HepG2 (cell line): Measurements from ENCODE around the gene PITPNM2. TPM values are rescaled to one million over a fixed set of nuclear protein-coding genes. Genes with fewer than 3 reads are reported as not detected.

Experiments
- CREM ChIP-seq, 2 experiments: sonication (generic) in 1 of 2; formaldehyde crosslinking in 1 of 2; IDR thresholded peaks; 2 replicates each; pipeline versions ENCODE4 v1.4.0 to v1.6.1; 2016 to 2020; ENCODE audit warnings: antibody characterized with exemption in 1 of 2, mild to moderate bottlenecking in 1 of 2, missing genetic modification reagents in 1 of 2
- GZF1 ChIP-seq: sonication (generic); formaldehyde crosslinking; IDR thresholded peaks from 2 replicates; pipeline ENCODE4 v1.5.1; 2020; ENCODE audit warnings: mild to moderate bottlenecking, missing genetic modification reagents
- NFE2L2 ChIP-seq: fragments of 150-350 bp; IDR thresholded peaks from 2 replicates; pipeline ENCODE4 v1.6.1; 2014; ENCODE audit warnings: low read length
- RAD21 ChIP-seq: fragments of 450-650 bp; formaldehyde crosslinking; IDR thresholded peaks from 2 replicates; pipeline ENCODE4 v1.5.0; 2020; ENCODE audit warnings: mild to moderate bottlenecking
- REPIN1 ChIP-seq: sonication (generic); formaldehyde crosslinking; IDR thresholded peaks from 2 replicates; pipeline ENCODE4 v1.8.0; 2022; ENCODE audit warnings: missing genetic modification reagents, low read depth, mild to moderate bottlenecking, borderline replicate concordance
- RFX1 ChIP-seq: fragments of 450-650 bp; IDR thresholded peaks from 2 replicates; pipeline ENCODE4 v1.6.1; 2017
- SOX6 ChIP-seq, 2 experiments: fragments of 450-650 bp in 1 of 2; sonication (generic) in 1 of 2; formaldehyde crosslinking in 1 of 2; IDR thresholded peaks; 2 replicates each; pipeline versions ENCODE4 v1.4.0 to v1.6.1; 2017 to 2020; ENCODE audit warnings: antibody characterized with exemption in 1 of 2, mild to moderate bottlenecking in 1 of 2, missing genetic modification reagents in 1 of 2
- TSC22D2 ChIP-seq: sonication (generic); formaldehyde crosslinking; IDR thresholded peaks from 2 replicates; pipeline ENCODE4 v1.5.1; 2020; ENCODE audit warnings: missing genetic modification reagents, mild to moderate bottlenecking, borderline replicate concordance
- ZNF138 ChIP-seq: sonication (generic); formaldehyde crosslinking; IDR thresholded peaks from 2 replicates; pipeline ENCODE4 v1.5.0; 2020; ENCODE audit warnings: mild to moderate bottlenecking, low read depth, missing genetic modification reagents
- ZNF350 ChIP-seq: sonication (generic); formaldehyde crosslinking; IDR thresholded peaks from 2 replicates; pipeline ENCODE4 v1.4.0; 2020; ENCODE audit warnings: mild to moderate bottlenecking, low read depth, missing genetic modification reagents, borderline replicate concordance
- ZNF382 ChIP-seq: sonication (generic); formaldehyde crosslinking; IDR thresholded peaks from 2 replicates; pipeline ENCODE4 v1.5.0; 2020; ENCODE audit warnings: missing genetic modification reagents, mild to moderate bottlenecking, borderline replicate concordance
- ZNF570 ChIP-seq: sonication (generic); formaldehyde crosslinking; IDR thresholded peaks from 2 replicates; pipeline ENCODE4 v1.4.0; 2020; ENCODE audit warnings: mild to moderate bottlenecking, missing genetic modification reagents, borderline replicate concordance
- ZNF572 ChIP-seq: sonication (generic); formaldehyde crosslinking; IDR thresholded peaks from 2 replicates; pipeline ENCODE4 v1.5.1; 2020; ENCODE audit warnings: mild to moderate bottlenecking, missing genetic modification reagents
- ZNF850 ChIP-seq: sonication (generic); formaldehyde crosslinking; conservative IDR thresholded peaks from 2 replicates; pipeline ENCODE4 v1.9.0; 2021; ENCODE audit warnings: mild to moderate bottlenecking, missing genetic modification reagents
- polyA plus RNA-seq, 8 experiments: library from polyadenylated mRNA; depleted of rRNA in 3 of 8; stranded (reverse) in 7 of 8; unstranded in 1 of 8; fragments of >200 nt; fragmentation: Illumina TruSeq in 4 of 8; extraction: Trizol in 4 of 8; gene quantifications; 2 replicates each; pipeline versions ENCODE4 v1.2.1 to v1.2.3, GENCODE V29; 2011 to 2016; ENCODE audit warnings: low read depth in 4 of 8, missing spikeins in 1 of 8, mixed read lengths in 1 of 8; ENCODE audit not compliant: insufficient read depth in 1 of 8
- total RNA-seq, 5 experiments: library from RNA; depleted of rRNA; stranded (reverse); fragments of >200 nt; fragmentation: Illumina TruSeq; extraction: Trizol; gene quantifications; 2 replicates each; pipeline ENCODE4 v1.2.3, GENCODE V29; 2016; ENCODE audit warnings: low read depth in 1 of 5
- TF ChIP-seq, protein P1 (sequence below): sonication (generic); formaldehyde crosslinking; conservative IDR thresholded peaks from 2 replicates; pipeline ENCODE4 v1.5.0; 2020; ENCODE audit warnings: missing genetic modification reagents
- TF ChIP-seq, protein P2 (sequence below): sonication (generic); formaldehyde crosslinking; IDR thresholded peaks from 2 replicates; pipeline ENCODE4 v1.9.0; 2021; ENCODE audit warnings: missing genetic modification reagents, borderline replicate concordance
- TF ChIP-seq, protein P3 (sequence below): sonication (generic); formaldehyde crosslinking; IDR thresholded peaks from 2 replicates; pipeline ENCODE4 v1.8.0; 2022; ENCODE audit warnings: mild to moderate bottlenecking, missing genetic modification reagents, borderline replicate concordance
- TF ChIP-seq, protein P4 (sequence below): IDR thresholded peaks from 2 replicates; pipeline ENCODE4 v1.4.0; 2020; ENCODE audit warnings: mild to moderate bottlenecking, missing genetic modification reagents

Gene PITPNM2
- total and polyA plus RNA-seq, 2 of the 13 experiments (the other 11 are each of a cell fraction or from before 2014, with no cell fraction given), result 4.2 to 5.3 TPM

DNA sequence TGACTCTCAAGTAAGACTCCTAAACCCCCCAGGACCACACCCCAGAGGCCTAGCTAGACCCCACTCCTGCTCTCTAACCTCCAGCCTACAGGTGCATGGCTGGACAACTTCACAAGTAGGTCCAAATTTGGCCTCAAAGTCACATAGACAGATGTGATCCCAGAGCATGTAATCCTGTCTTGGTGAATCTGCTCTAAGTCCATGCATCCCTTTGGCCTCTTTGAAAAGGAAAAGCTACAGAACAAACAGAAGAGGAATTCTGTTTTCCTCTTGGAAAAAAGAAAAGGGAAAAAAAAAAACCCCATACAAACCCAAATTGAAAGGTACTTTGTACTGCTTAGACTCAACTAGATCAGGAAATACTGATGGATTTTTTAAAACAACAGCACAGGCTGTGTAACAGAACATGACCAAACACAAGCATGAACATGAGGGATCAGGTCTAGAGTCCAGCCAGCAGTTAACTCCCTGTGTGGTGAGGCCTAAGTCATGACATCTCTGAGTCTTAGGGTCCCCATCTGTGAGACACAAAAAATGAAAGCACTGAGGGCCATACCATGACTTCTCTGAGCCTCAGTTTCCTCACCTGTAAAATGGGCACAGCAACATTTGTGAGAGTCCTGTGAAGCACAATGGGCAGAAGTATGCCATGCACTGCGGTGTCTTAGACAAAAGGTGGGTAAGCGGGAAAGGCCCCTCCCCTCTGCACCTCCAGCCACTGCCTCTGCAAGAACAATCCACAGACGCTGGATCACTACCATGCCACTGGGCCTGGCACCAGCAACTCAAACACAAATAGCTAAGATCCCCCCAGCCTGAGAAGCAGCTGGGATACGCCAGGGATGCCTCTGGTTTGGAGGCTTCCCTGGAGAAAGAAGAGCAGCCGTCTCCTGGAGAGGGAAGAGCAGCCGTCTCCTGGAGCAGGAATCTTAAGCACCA is 9.9 kb downstream of the PITPNM2 start (continued):
- TF ChIP-seq, protein P1, sequence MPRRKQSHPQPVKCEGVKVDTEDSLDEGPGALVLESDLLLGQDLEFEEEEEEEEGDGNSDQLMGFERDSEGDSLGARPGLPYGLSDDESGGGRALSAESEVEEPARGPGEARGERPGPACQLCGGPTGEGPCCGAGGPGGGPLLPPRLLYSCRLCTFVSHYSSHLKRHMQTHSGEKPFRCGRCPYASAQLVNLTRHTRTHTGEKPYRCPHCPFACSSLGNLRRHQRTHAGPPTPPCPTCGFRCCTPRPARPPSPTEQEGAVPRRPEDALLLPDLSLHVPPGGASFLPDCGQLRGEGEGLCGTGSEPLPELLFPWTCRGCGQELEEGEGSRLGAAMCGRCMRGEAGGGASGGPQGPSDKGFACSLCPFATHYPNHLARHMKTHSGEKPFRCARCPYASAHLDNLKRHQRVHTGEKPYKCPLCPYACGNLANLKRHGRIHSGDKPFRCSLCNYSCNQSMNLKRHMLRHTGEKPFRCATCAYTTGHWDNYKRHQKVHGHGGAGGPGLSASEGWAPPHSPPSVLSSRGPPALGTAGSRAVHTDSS (CRISPR knock-in tag), result no peak
- TF ChIP-seq, protein P2, sequence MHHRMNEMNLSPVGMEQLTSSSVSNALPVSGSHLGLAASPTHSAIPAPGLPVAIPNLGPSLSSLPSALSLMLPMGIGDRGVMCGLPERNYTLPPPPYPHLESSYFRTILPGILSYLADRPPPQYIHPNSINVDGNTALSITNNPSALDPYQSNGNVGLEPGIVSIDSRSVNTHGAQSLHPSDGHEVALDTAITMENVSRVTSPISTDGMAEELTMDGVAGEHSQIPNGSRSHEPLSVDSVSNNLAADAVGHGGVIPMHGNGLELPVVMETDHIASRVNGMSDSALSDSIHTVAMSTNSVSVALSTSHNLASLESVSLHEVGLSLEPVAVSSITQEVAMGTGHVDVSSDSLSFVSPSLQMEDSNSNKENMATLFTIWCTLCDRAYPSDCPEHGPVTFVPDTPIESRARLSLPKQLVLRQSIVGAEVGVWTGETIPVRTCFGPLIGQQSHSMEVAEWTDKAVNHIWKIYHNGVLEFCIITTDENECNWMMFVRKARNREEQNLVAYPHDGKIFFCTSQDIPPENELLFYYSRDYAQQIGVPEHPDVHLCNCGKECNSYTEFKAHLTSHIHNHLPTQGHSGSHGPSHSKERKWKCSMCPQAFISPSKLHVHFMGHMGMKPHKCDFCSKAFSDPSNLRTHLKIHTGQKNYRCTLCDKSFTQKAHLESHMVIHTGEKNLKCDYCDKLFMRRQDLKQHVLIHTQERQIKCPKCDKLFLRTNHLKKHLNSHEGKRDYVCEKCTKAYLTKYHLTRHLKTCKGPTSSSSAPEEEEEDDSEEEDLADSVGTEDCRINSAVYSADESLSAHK (CRISPR knock-in tag), result no peak
- TF ChIP-seq ZNF572 (CRISPR knock-in tag) (no peak), TSC22D2 (no peak), CREM (IDR thresholded peaks at IDR 0.05) (0 out of 2 replicates have a peak, but pooled peaks have one; percentile 11), CREM (CRISPR knock-in tag; IDR thresholded peaks at IDR 0.05) (no peak), SOX6 (IDR thresholded peaks at IDR 0.05) (no peak), SOX6 (CRISPR knock-in tag; IDR thresholded peaks at IDR 0.05) (peak; percentile 43; the same call in 1 of the 2 replicates), RFX1 (no peak), ZNF138 (CRISPR knock-in tag) (0 out of 2 replicates have a peak, but pooled peaks have one; percentile 15), ZNF350 (CRISPR knock-in tag) (peak; percentile 46; the same call in 1 of the 2 replicates), ZNF382 (CRISPR knock-in tag) (no peak), NFE2L2 (no peak), REPIN1 (CRISPR knock-in tag) (0 out of 2 replicates have a peak, but pooled peaks have one; percentile 34), GZF1 (CRISPR knock-in tag) (no peak), RAD21 (CRISPR knock-in tag) (0 out of 2 replicates have a peak, but pooled peaks have one; percentile 8), ZNF570 (CRISPR knock-in tag) (no peak), ZNF850 (CRISPR knock-in tag) (no peak)
- TF ChIP-seq, protein P3, sequence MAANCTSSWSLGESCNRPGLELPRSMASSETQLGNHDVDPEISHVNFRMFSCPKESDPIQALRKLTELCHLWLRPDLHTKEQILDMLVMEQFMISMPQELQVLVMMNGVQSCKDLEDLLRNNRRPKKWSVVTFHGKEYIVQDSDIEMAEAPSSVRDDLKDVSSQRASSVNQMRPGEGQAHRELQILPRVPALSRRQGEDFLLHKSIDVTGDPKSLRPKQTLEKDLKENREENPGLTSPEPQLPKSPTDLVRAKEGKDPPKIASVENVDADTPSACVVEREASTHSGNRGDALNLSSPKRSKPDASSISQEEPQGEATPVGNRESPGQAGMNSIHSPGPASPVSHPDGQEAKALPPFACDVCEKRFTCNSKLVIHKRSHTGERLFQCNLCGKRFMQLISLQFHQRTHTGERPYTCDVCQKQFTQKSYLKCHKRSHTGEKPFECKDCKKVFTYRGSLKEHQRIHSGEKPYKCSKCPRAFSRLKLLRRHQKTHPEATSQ (CRISPR knock-in tag), result 0 out of 2 replicates have a peak, but pooled peaks have one; percentile 41
- TF ChIP-seq, protein P4, sequence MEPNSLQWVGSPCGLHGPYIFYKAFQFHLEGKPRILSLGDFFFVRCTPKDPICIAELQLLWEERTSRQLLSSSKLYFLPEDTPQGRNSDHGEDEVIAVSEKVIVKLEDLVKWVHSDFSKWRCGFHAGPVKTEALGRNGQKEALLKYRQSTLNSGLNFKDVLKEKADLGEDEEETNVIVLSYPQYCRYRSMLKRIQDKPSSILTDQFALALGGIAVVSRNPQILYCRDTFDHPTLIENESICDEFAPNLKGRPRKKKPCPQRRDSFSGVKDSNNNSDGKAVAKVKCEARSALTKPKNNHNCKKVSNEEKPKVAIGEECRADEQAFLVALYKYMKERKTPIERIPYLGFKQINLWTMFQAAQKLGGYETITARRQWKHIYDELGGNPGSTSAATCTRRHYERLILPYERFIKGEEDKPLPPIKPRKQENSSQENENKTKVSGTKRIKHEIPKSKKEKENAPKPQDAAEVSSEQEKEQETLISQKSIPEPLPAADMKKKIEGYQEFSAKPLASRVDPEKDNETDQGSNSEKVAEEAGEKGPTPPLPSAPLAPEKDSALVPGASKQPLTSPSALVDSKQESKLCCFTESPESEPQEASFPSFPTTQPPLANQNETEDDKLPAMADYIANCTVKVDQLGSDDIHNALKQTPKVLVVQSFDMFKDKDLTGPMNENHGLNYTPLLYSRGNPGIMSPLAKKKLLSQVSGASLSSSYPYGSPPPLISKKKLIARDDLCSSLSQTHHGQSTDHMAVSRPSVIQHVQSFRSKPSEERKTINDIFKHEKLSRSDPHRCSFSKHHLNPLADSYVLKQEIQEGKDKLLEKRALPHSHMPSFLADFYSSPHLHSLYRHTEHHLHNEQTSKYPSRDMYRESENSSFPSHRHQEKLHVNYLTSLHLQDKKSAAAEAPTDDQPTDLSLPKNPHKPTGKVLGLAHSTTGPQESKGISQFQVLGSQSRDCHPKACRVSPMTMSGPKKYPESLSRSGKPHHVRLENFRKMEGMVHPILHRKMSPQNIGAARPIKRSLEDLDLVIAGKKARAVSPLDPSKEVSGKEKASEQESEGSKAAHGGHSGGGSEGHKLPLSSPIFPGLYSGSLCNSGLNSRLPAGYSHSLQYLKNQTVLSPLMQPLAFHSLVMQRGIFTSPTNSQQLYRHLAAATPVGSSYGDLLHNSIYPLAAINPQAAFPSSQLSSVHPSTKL (CRISPR knock-in tag), result no peak
